ENCODE measurements around the gene SLC1A3.
A peak's percentile ranks its signal among the peaks of the same experiment; 100 is the strongest.

The SLC1A3 gene

GRCh38 chr5:36710039-36710438, 103.6 kb downstream of the SLC1A3 start:
- no peak for DNase-seq (ENCODE audit: low spot score)
- no peak for FAIRE-seq

DNA sequence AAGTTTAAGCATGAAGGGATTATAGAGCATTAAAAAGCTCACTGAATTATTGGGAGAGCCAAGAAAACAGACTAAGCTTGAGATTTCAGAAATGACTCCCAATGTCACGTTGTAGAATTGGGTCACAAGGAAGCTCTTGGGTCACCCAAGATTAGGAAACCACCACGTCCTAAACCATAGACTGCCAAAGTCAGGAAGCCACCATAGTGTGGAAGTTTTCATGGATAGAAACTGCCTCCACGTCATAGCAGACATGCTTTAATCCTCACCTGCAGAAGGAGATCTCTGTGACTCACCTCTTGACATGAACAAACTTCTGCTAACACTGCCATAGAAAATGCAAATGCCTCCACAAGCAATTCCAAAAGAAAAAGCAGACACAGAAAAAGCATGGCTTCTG, 106.3 kb downstream of the SLC1A3 start:
- no peak for FAIRE-seq

GRCh38 chr5:36713541-36713940, 107.1 kb downstream of the SLC1A3 start:
- no peak for DNase-seq (ENCODE audit: low spot score)
- FAIRE-seq = no peak

More for the DNA sequence above, 106.3 kb downstream of the SLC1A3 start:
- no peak for DNase-seq (ENCODE audit: low spot score)

DNA sequence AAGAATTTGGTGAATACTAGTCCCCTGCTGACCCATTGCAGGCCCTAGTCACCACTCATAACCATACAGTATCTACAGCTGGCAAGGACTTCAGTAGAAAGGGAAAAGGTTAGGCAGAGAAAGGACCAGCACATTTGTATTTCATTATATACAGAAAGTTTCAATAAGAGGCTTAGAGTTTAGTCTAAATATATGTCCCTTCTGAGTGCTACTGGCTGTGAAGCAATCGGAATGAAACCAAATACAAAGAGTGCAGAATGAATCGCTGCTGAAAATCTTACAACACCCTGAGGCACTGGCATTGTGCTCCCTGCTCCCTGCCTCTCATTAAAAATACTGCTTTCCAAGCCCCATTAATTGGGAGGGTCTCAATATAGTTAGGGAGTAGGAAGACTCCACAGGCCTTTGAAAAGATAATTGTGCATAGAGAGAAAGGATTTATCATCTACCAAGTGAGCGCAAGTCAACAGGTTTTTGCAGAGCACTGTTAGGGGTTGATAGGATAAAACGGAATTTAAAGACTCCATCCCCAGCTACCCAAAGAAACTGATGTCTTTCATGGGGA, 110.8 kb downstream of the SLC1A3 start:
- DNase-seq (ENCODE audit: low spot score) (no peak), FAIRE-seq (no peak)

DNA sequence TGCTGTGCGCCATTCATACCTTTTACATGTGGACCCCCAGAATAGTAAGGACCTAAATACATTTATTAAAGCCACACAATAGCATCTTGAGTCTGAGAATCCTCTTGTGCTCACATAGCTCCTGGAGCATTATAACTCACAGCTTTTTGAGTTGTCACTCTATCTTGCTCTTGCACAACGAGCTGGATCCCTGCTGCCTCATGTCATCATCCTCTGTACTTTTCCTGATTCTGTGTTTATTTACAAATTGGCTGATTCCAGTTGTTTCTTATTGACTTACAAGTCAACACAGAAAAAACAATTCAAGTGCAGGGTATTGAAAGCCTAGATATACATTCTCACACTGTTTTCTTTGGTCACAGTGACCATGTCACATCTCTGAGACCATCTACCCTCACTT, 112.9 kb downstream of the SLC1A3 start:
- FAIRE-seq (no peak), DNase-seq (ENCODE audit: low spot score) (no peak)

DNA sequence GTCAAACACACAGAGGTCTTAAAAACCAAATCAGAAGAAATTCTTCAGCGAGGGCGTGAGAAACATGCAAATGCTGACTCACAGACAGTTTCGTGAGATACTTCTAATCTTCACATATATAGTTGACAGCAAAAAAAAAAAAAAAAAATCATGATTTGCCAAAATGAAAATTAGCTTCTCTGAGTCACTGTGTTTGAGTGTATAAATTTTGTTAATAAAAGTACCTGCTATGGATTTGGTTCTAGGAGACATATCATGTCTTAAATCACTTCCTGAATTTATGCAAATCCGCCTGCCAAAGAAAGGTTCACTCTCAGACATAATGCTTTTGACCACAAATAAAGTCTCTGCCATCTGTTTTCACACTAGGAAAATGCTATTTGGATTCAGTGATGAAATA, 114.3 kb downstream of the SLC1A3 start:
- no peak for DNase-seq (ENCODE audit: low spot score)
- no peak for FAIRE-seq

- no peak for DNase-seq (ENCODE audit: low spot score)
- FAIRE-seq = no peak
Observed at GRCh38 chr5:36721664-36722235, 115.3 kb downstream of the SLC1A3 start.

DNA sequence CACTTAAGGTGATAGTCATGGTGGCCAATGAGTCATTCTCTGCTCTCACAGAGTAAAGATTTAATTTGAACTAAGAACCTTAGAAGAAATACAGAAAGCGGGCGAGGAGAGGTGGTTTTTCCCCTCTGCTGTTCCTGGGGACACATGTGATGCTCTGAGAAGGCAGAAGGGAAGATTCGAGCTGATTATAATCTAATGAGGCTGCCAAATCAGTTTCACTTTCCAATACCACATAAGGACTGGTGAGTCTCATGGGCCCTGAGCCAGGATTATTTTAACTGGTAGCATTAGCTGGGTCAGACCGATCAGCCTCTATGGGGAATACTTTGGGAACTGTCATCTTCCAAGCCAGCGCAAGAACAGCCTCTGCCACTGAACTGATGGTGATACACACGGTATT, 116.5 kb downstream of the SLC1A3 start:
- DNase-seq (ENCODE audit: low spot score) = no peak
- no peak for FAIRE-seq

DNA sequence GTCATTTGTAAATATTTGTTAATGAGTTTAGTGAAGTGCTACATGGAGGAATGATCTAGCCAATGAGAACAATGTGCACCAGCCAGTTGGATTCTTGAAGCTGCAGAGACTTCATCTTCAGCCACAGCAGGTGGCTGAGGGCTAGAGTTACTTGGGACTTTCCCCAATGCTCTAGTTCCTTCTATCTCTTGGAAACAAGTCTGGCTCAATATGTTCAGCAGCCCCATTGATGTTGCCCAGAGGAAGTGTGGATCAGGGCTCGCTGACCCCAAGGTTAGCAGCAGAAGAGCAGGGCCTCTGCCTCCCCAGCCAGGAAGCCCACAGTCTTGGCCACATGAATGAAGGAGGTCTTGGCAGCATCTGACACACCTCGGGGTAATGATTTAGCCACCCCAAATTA, 117.5 kb downstream of the SLC1A3 start:
- FAIRE-seq = no peak
- no peak for DNase-seq (ENCODE audit: low spot score)

GRCh38 chr5:36724467-36725332, 118.3 kb downstream of the SLC1A3 start:
- no peak for DNase-seq (ENCODE audit: low spot score)
- no peak for FAIRE-seq

GRCh38 chr5:36726317-36726716, 119.9 kb downstream of the SLC1A3 start:
- DNase-seq (ENCODE audit: low spot score) (no peak), FAIRE-seq (no peak)

DNA sequence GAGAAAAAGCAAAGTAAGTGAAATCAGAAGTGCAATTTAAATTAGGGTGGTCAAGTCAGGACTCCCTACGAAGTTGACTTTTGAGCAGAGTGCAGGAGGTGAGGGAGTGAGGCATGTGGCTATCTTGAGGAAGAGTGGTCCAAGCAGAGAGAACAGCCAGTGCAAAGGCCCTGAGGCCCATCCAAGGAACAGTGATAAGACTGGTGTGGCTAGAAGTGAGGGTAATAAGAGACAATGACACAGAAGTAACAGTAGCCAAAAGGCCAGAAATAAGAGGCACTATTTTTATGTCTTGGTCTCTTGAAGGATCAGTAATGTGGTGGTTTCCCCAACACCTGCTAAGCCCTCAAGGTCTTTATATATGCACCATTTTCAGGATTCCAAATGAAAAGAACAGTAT, 120.4 kb downstream of the SLC1A3 start:
- FAIRE-seq (no peak), DNase-seq (ENCODE audit: low spot score) (no peak)

GRCh38 chr5:36728697-36729543, 122.5 kb downstream of the SLC1A3 start:
- peak; percentile 81 for FAIRE-seq
- DNase-seq (ENCODE audit: low spot score) = peak; percentile 62

GRCh38 chr5:36730537-36731216, 124.3 kb downstream of the SLC1A3 start:
- FAIRE-seq = no peak
- DNase-seq (ENCODE audit: low spot score) = no peak

- DNase-seq (ENCODE audit: low spot score) (no peak), FAIRE-seq (no peak)
Observed at GRCh38 chr5:36733183-36733582, 126.8 kb downstream of the SLC1A3 start.

- FAIRE-seq (no peak), DNase-seq (ENCODE audit: low spot score) (no peak)
Observed at GRCh38 chr5:36734422-36734821, 128.0 kb downstream of the SLC1A3 start.

GRCh38 chr5:36735891-36736290, 129.5 kb downstream of the SLC1A3 start:
- FAIRE-seq (no peak), DNase-seq (ENCODE audit: low spot score) (no peak)

All from RCC 7860 (cell line).